RWPE2 (cell line): ENCODE results near the gene KBTBD13.

Experiments
- ATAC-seq: fragments of 200-7000 bp; cut with Tn5 transposase; 3 replicates; pipeline ENCODE4 v1.9.1; 2021; ENCODE audit warnings: low read depth
- DNase-seq: peaks from one replicate; pipeline ENCODE4 v3.0.0-alpha.2; 2020; ENCODE audit warnings: low spot score
- H3K27ac ChIP-seq: fragments of 450-650 bp; 2 replicates; pipeline ENCODE4 v1.5.1; 2017; ENCODE audit warnings: mild to moderate bottlenecking; ENCODE audit not compliant: poor library complexity, severe bottlenecking
- H3K27me3 ChIP-seq: fragments of 250-450 bp; sonication (Bioruptor Pico); 2 replicates; pipeline ENCODE4 v1.5.1; 2021; ENCODE audit warnings: mild to moderate bottlenecking, moderate library complexity; ENCODE audit not compliant: insufficient read depth, poor library complexity, severe bottlenecking
- H3K36me3 ChIP-seq: fragments of 250-450 bp; sonication (Bioruptor Pico); 2 replicates; pipeline ENCODE4 v1.5.1; 2020; ENCODE audit warnings: low read depth, mild to moderate bottlenecking, moderate library complexity
- H3K4me1 ChIP-seq: fragments of 250-450 bp; sonication (Bioruptor Pico); 2 replicates; pipeline ENCODE4 v1.5.1; 2021; ENCODE audit warnings: mild to moderate bottlenecking, moderate library complexity; ENCODE audit not compliant: insufficient read depth, poor library complexity, severe bottlenecking
- H3K4me3 ChIP-seq: fragments of 250-450 bp; sonication (Bioruptor Pico); 2 replicates; pipeline ENCODE4 v1.5.1; 2021; ENCODE audit warnings: mild to moderate bottlenecking, moderate library complexity; ENCODE audit not compliant: severe bottlenecking
- H3K9me3 ChIP-seq: fragments of 250-450 bp; sonication (Bioruptor Pico); 2 replicates; pipeline ENCODE4 v1.5.1; 2021; ENCODE audit warnings: mild to moderate bottlenecking, moderate library complexity; ENCODE audit not compliant: severe bottlenecking
- TF ChIP-seq, protein P1 (sequence below): fragments of 450-650 bp; IDR thresholded peaks from one replicate; pipeline ENCODE4 v1.5.1; 2017; ENCODE audit warnings: mild to moderate bottlenecking, moderate library complexity; ENCODE audit not compliant: poor library complexity, severe bottlenecking

KBTBD13 gene

DNA sequence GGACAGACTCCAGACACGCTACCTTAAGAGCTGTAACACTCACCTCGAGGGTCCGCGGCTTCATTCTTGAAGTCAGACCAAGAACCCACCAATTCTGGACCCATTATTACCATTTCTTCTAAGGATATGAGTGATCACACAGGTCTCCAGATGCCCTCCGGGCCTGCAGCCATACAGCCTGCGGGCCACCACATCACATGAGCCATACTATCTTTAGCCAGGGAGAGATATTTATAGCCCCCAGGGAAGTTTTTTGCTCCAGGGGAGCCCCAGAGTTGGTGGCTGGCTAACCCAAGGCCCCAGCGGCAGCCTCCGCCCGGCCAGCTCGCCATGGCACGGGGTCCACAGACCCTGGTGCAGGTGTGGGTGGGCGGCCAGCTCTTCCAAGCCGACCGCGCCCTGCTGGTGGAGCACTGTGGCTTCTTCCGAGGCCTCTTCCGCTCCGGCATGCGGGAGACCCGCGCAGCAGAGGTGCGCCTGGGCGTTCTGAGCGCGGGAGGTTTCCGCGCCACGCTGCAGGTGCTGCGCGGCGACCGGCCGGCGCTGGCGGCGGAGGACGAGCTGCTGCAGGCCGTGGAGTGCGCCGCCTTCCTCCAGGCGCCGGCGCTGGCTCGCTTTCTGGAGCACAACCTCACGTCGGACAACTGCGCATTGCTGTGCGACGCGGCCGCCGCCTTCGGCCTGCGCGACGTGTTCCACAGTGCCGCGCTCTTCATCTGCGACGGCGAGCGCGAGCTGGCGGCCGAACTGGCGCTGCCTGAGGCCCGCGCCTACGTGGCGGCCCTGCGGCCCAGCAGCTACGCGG is at the start of gene KBTBD13:
Gene KBTBD13 (plus strand): TSS at position 261 of the 805 bp plus-strand sequence. CDS start 70 bp downstream, at position 331.
- TF ChIP-seq, protein P1, sequence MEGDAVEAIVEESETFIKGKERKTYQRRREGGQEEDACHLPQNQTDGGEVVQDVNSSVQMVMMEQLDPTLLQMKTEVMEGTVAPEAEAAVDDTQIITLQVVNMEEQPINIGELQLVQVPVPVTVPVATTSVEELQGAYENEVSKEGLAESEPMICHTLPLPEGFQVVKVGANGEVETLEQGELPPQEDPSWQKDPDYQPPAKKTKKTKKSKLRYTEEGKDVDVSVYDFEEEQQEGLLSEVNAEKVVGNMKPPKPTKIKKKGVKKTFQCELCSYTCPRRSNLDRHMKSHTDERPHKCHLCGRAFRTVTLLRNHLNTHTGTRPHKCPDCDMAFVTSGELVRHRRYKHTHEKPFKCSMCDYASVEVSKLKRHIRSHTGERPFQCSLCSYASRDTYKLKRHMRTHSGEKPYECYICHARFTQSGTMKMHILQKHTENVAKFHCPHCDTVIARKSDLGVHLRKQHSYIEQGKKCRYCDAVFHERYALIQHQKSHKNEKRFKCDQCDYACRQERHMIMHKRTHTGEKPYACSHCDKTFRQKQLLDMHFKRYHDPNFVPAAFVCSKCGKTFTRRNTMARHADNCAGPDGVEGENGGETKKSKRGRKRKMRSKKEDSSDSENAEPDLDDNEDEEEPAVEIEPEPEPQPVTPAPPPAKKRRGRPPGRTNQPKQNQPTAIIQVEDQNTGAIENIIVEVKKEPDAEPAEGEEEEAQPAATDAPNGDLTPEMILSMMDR: no peak
- ATAC-seq (no peak), DNase-seq (peak; percentile 55)
- Histone ChIP-seq H3K9me3 (no peaks in the 10 kb centered on the region), H3K4me1 (no peaks in the 10 kb centered on the region), H3K27ac (no peak within 1 kb of the TSS), H3K4me3 (no peak within 1 kb of the TSS), H3K27me3 (peaks cover 15% of the 10 kb centered on the region), H3K36me3 (no peaks in the 10 kb centered on the region)

DNA sequence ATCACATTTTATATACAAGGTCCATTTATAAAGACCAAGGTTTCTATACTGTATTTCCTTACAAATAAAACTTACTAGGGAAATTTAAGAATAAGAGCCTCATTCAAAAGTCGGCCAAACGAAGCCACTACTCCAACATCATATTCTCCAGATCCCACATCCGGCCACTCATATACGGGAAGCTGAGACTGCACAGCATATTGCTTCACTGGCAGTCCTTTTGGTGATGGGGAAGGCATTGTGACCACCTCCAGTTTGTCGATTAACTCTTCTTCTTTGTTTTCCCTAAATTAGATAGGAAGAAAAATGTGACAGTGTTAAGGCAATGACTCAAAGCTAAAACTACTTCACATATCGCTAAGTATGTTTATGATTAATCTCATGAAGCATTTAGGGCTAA is 49.8 kb upstream of the KBTBD13 start:
- ATAC-seq (no peak), DNase-seq (no peak)
- H3K36me3 ChIP-seq: peaks cover 46% of the 10 kb centered on the region
- peaks cover 7% of the 10 kb centered on the region for H3K4me1 ChIP-seq
- no peaks in the 10 kb centered on the region for H3K27me3 ChIP-seq
- H3K9me3 ChIP-seq: no peaks in the 10 kb centered on the region
- H3K27ac ChIP-seq: no peak overlapping the region
- TF ChIP-seq, protein P1: no peak
- no peak overlapping the region for H3K4me3 ChIP-seq

DNA sequence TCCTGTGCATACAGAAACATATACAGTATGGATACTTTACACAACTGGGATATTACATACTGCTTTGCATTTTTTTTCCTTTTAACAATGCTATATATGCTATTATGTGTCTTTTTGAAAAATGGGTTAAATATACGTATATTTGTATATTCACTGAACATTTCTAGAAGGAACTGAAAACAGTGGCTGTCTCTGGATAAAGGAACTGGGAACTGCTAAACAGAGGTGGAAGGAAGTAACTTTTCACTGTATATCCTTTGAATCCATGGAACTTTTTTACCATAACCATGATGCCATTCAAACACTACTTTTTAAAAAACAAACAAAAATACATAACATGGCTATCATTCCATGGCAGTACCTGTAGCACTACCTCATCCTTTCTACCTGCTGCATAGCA is 49.0 kb upstream of the KBTBD13 start:
- no peak overlapping the region for H3K4me3 ChIP-seq
- no peaks in the 10 kb centered on the region for H3K27me3 ChIP-seq
- peaks cover 7% of the 10 kb centered on the region for H3K4me1 ChIP-seq
- peaks cover 41% of the 10 kb centered on the region for H3K36me3 ChIP-seq
- ATAC-seq (no peak), DNase-seq (no peak)
- no peak overlapping the region for H3K27ac ChIP-seq
- TF ChIP-seq, protein P1: no peak
- H3K9me3 ChIP-seq: no peaks in the 10 kb centered on the region

DNA sequence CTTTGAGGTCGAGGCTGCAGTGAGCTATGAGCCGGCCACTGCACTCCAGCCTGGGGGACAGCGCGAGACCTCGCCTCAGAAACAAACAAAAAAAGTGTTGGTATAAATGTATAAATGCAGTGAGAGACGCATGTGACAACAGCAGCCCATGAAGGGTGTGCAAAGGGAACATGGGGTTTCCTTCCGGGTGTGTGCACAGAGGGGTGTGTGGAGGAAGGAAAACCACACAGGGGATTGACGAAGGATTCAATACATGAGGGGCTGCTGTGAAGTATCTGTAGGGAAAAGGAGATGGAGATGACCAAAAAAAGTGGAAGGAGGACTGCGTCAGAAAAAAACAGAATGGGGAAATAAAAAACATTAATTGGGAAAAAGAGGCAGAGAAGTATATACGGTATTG is 48.2 kb upstream of the KBTBD13 start:
- TF ChIP-seq, protein P1: no peak
- ATAC-seq (no peak), DNase-seq (no peak)
- Histone ChIP-seq H3K36me3 (peaks cover 34% of the 10 kb centered on the region), H3K4me3 (peak overlapping the region; percentile 60), H3K4me1 (peaks cover 7% of the 10 kb centered on the region), H3K27me3 (no peaks in the 10 kb centered on the region), H3K27ac (no peak overlapping the region), H3K9me3 (no peaks in the 10 kb centered on the region)
